GM20000 (cell line): ENCODE measurements around the gene FGFBP1.
"Not testable (repeated sequence)": the region's sequence is repeated elsewhere in the genome, so short reads cannot be mapped to it uniquely, and the experiment has no call there.

Experiments
- DNase-seq: peaks from one replicate; pipeline ENCODE4 v3.0.0; 2012; ENCODE audit warnings: low spot score
- TF ChIP-seq, protein P1 (sequence below): IDR thresholded peaks from 2 replicates; pipeline ENCODE4 v1.5.1; 2012; ENCODE audit warnings: mild to moderate bottlenecking, control low read depth; ENCODE audit errors: extremely low read depth, missing control alignments

Gene FGFBP1

DNA sequence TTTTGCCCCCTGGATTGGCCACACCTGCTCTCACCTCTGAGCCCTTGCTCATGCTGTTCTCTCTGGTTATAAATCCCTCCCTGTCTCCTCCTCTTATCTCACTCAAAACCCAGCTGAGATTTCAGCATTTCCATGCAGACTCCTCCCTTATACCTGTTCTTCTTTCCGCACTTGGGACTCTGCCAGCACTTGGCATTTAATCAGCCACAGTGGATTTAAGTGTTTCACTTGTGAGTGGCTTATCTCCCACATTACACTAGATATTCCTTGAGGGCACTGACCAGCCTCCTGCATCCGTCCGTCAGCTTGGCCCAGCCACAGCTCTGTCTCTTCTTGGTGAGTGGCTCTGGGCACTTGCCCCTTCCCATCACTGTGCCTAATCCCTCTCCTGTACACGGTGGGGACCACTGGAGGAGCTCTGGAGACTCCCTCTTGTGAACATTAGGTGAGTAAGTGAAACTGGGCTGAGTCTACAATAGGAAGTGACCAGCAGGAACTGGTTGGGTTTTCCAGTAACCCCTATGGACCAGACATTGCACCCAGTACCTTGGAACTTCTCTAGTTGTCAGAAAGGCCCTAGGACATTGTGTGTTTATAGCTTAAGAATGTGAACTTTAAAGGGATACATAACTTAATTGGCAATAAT is 19.9 kb downstream of the FGFBP1 start:
- TF ChIP-seq, protein P1, sequence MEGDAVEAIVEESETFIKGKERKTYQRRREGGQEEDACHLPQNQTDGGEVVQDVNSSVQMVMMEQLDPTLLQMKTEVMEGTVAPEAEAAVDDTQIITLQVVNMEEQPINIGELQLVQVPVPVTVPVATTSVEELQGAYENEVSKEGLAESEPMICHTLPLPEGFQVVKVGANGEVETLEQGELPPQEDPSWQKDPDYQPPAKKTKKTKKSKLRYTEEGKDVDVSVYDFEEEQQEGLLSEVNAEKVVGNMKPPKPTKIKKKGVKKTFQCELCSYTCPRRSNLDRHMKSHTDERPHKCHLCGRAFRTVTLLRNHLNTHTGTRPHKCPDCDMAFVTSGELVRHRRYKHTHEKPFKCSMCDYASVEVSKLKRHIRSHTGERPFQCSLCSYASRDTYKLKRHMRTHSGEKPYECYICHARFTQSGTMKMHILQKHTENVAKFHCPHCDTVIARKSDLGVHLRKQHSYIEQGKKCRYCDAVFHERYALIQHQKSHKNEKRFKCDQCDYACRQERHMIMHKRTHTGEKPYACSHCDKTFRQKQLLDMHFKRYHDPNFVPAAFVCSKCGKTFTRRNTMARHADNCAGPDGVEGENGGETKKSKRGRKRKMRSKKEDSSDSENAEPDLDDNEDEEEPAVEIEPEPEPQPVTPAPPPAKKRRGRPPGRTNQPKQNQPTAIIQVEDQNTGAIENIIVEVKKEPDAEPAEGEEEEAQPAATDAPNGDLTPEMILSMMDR, result no peak
- no peak for DNase-seq

DNA sequence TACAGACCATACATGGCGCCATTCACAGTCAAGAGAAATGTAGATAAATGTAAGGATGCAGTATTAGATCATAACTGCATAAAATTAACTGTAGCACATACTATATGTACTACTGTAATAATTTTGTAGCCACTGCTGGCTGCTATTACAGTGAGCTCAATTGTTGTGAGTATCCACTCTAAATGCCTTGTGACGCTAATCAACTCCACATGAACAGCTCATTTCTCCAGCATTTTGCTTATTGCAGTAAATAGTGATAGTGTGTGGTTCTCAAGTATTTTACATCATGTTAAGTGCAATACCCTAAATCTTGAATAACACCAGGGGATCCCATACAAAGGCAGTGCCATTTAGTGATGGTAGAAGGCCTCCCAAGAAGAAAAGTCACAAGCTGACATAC is 21.2 kb downstream of the FGFBP1 start:
- DNase-seq, result no peak
- TF ChIP-seq, protein P1, result no peak

DNA sequence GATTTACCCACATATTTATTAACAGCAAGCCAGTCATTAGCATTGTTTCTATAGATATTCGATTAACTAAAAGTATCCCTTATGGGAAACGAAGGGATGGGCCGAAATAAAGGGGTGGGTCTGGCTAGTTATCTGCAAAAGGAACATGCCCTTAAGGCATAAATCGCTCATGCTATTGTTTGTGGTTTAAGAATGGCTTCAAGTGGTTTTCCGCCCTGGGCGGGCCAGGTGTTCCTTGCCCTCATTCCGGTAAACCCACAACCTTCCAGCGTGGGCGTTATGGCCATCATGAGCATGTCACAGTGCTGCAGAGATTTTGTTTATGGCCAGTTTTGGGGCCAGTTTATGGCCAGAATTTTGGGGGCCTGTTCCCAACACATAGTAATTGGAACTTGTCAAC is 22.2 kb downstream of the FGFBP1 start:
- DNase-seq, result not testable (repeated sequence)

DNA sequence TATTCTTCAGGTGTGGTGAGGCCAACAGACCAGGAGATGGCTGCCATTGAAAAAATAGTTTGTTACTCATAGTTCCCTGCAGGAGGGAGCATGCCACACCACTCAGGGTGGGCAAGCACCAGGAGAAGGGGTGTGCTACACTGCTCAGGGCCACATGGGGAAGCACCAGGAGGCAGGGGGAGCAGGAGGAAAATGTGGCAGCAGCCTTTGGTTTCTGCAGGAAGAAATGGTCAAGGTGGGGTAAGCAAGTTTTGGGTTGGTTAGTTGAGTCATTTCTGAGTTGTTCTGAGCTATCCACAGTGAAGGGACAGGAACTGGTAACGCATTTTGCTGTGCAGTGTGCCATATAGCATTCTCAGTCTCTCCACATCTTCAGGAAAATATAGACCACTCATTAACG is 23.8 kb downstream of the FGFBP1 start:
- no peak for DNase-seq

DNA sequence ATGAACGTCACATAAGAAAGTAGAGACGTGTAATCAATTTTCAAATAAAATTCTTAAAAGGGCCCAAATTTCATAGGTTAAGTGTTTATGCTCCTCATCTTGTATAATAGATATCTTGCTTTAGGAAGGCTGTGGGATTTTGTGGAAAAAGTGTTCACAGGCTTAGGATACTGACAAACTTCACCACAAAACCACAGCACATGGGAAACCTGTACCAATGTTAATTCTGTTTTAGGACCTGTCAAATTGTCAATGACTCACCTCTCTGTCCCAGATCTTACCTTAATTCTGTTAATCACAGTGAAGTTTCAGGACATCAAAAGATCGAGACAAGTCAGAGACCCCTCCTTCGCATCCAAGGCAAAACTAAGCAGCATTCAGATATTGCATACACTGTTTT is 24.2 kb downstream of the FGFBP1 start:
- TF ChIP-seq, protein P1, result no peak
- no peak for DNase-seq

More for the DNA sequence above, 23.8 kb downstream of the FGFBP1 start:
- TF ChIP-seq, protein P1, result no peak

DNA sequence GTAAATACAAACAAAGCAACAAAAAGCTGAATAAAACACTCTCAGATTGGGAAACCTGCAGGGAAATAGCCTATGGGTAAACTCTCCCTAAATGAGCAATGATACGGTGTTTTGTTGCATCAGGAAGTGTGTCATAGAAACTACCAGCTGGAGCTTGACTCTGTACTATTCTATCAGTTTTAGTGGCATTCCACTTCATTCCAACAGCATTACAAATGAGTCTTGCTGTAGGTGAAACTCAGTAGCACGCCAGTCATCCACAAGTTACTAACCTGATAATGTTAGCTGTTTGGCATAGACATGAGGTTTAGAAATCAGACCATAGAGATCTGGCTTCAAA is 24.9 kb downstream of the FGFBP1 start:
- no peak for DNase-seq
- TF ChIP-seq, protein P1, result no peak

DNA sequence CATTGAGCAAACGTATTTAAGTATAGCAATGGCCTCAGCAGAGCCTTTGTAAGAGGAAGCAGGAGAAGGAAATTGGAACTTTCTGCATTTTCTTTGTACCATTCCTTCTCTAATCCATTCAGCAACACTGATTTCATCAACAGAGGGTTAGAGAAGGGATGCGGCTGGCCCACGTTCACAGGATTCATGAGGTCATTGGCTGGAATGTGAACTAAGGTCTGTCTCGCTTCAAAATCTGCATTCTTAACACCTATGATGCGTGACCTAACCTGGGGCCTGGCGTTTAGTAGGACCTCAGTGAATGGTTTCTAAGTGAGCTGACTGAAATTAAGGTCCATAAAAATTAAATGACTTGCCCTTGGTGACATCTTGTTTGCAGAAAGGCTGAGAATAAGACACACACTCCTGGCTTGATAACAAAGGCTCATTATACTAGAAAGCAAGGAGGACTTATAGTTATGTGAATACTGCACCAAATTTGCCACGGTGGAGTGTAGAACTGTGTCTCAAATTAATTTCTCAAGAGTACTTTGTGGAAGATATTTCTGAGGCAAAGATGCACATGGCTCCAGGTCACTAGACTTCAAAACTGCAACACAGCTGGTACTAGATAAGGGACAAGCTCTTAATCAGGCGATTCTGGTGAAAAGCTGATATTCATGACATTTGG is 25.4 kb downstream of the FGFBP1 start:
- TF ChIP-seq, protein P1, result no peak
- no peak for DNase-seq

DNA sequence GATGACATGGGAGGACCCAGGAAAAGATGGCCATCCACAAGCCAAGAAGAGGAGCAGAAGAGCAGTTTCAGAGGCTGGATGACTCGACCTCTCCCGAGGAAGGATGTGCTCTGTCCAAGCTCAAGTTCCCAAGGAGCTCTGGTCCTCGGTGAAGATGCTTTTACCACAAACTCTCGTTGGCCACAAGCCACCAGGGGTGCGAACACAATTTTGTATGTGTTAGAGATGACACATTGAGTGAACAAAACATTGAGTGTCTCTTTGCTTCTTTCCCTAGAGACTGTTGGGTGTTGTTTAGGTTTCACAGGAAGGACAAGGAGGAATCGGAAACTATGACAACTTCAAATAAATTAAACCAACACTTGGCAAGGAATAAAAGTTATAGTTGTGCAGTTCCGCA is 26.3 kb downstream of the FGFBP1 start:
- no peak for DNase-seq
- TF ChIP-seq, protein P1, result no peak
